HFFc6 (cell line): ENCODE measurements around the gene SLC2A9. TPM values are rescaled to one million over a fixed set of nuclear protein-coding genes. Genes with fewer than 3 reads are reported as not detected.

Source experiments
- DNase-seq: peaks from one replicate; pipeline ENCODE4 v3.0.0-alpha.2; 2018
- H3K27ac Mint-ChIP-seq: 2 replicates; pipeline ENCODE4 v1.8.0; 2020; ENCODE audit warnings: mild to moderate bottlenecking, mixed read lengths
- H3K27me3 Mint-ChIP-seq: 2 replicates; pipeline ENCODE4 v1.8.0; 2021; ENCODE audit warnings: mild to moderate bottlenecking, moderate library complexity, mixed read lengths; ENCODE audit not compliant: insufficient read depth
- H3K36me3 Mint-ChIP-seq: 2 replicates; pipeline ENCODE4 v1.8.0; 2021; ENCODE audit warnings: low read depth, mixed read lengths
- H3K4me1 Mint-ChIP-seq: 2 replicates; pipeline ENCODE4 v1.8.0; 2020; ENCODE audit warnings: low read depth, mixed read lengths
- H3K4me3 Mint-ChIP-seq: 2 replicates; pipeline ENCODE4 v1.8.0; 2020; ENCODE audit warnings: mild to moderate bottlenecking, moderate library complexity, mixed read lengths
- H3K9me3 Mint-ChIP-seq: 2 replicates; pipeline ENCODE4 v1.8.0; 2020; ENCODE audit warnings: mild to moderate bottlenecking, mixed read lengths
- CTCF ChIP-seq: fragments of 200-600 bp; sonication (generic); IDR thresholded peaks from 2 replicates; pipeline ENCODE4 v1.5.0; 2021; ENCODE audit warnings: antibody characterized with exemption, mild to moderate bottlenecking
- total RNA-seq, 6 experiments: library from RNA; stranded (reverse); fragmentation: NEBNext Ultra II Directional; extraction: Animal tissue kit (Norgen Biotek cat#: 25700); gene quantifications; 2 replicates in 1 of 6; 3 replicates in 5 of 6; pipeline ENCODE4 v1.2.3, GENCODE V29; 2021

SLC2A9 gene
- total RNA-seq, 6 experiments from 2014 or later = 1.3 to 2.0 (median 1.6) TPM

- Mint-ChIP-seq H3K4me3 (no peak overlapping the region), H3K36me3 (no peaks in the 10 kb centered on the region), H3K27ac (no peak overlapping the region), H3K27me3 (peaks cover 2% of the 10 kb centered on the region), H3K4me1 (peaks cover 26% of the 10 kb centered on the region), H3K9me3 (no peaks in the 10 kb centered on the region)
- DNase-seq = no peak
- TF ChIP-seq CTCF = no peak
Measured at GRCh38 chr4:10007436-10007740, 13.9 kb downstream of the SLC2A9 start.

- Mint-ChIP-seq H3K36me3 (no peaks in the 10 kb centered on the region), H3K4me3 (no peak overlapping the region), H3K27me3 (peaks cover 2% of the 10 kb centered on the region), H3K4me1 (peaks cover 26% of the 10 kb centered on the region), H3K27ac (no peak overlapping the region; the same call in 1 of the 2 replicates), H3K9me3 (no peaks in the 10 kb centered on the region)
- no peak for DNase-seq
- no peak for TF ChIP-seq CTCF
Measured at GRCh38 chr4:10006601-10007435, 14.5 kb downstream of the SLC2A9 start.

- Mint-ChIP-seq H3K4me1 (peaks cover 26% of the 10 kb centered on the region), H3K27me3 (peaks cover 2% of the 10 kb centered on the region), H3K9me3 (no peaks in the 10 kb centered on the region), H3K27ac (no peak overlapping the region), H3K4me3 (no peak overlapping the region), H3K36me3 (no peaks in the 10 kb centered on the region)
- TF ChIP-seq CTCF = no peak
- peak; percentile 32 for DNase-seq
Measured at GRCh38 chr4:10006231-10006600, 15.1 kb downstream of the SLC2A9 start.

GRCh38 chr4:10005632-10006031 is 15.7 kb downstream of the SLC2A9 start:
- peaks cover 2% of the 10 kb centered on the region for H3K27me3 Mint-ChIP-seq
- H3K36me3 Mint-ChIP-seq = no peaks in the 10 kb centered on the region
- no peak overlapping the region for H3K4me3 Mint-ChIP-seq

GRCh38 chr4:10003666-10004065 is 17.6 kb downstream of the SLC2A9 start:
- no peak for TF ChIP-seq CTCF
- Mint-ChIP-seq H3K9me3 (no peaks in the 10 kb centered on the region), H3K27me3 (peaks cover 2% of the 10 kb centered on the region), H3K4me1 (peaks cover 41% of the 10 kb centered on the region), H3K27ac (no peak overlapping the region), H3K4me3 (no peak overlapping the region), H3K36me3 (no peaks in the 10 kb centered on the region)
- DNase-seq = no peak

More at GRCh38 chr4:10005632-10006031, 15.7 kb downstream of the SLC2A9 start:
- TF ChIP-seq CTCF = no peak
- no peak overlapping the region for H3K27ac Mint-ChIP-seq
- no peak for DNase-seq
- H3K9me3 Mint-ChIP-seq = no peaks in the 10 kb centered on the region
- H3K4me1 Mint-ChIP-seq = peaks cover 31% of the 10 kb centered on the region
